Measurements from ENCODE around the gene CHRNB4.

CHRNB4 gene

GRCh38 chr15:78682693-78683410, 41.8 kb upstream of the CHRNB4 start:
- no peak for DNase-seq (ENCODE audit: low read depth)
- H3K4me3 ChIP-seq (ENCODE audit: low read depth, low read length): no peak overlapping the region
- TF ChIP-seq CTCF (IDR thresholded peaks at IDR 0.05; ENCODE audit: insufficient read depth, low read depth, low read length, missing control alignments): no peak

- DNase-seq (ENCODE audit: low read depth): no peak
- no peak for TF ChIP-seq CTCF (IDR thresholded peaks at IDR 0.05; ENCODE audit: insufficient read depth, low read depth, low read length, missing control alignments)
Observed at GRCh38 chr15:78682004-78682651, 41.1 kb upstream of the CHRNB4 start.

GRCh38 chr15:78681281-78682003, 40.4 kb upstream of the CHRNB4 start:
- DNase-seq (ENCODE audit: low read depth): no peak

More at GRCh38 chr15:78682004-78682651, 41.1 kb upstream of the CHRNB4 start:
- no peak overlapping the region for H3K4me3 ChIP-seq (ENCODE audit: low read depth, low read length)

GRCh38 chr15:78680431-78681075, 39.5 kb upstream of the CHRNB4 start:
- peak; percentile 21 for DNase-seq (ENCODE audit: low read depth)
- no peak overlapping the region for H3K4me3 ChIP-seq (ENCODE audit: low read depth, low read length)
- TF ChIP-seq CTCF (IDR thresholded peaks at IDR 0.05; ENCODE audit: insufficient read depth, low read depth, low read length, missing control alignments): no peak

More at GRCh38 chr15:78681281-78682003, 40.4 kb upstream of the CHRNB4 start:
- TF ChIP-seq CTCF (IDR thresholded peaks at IDR 0.05; ENCODE audit: insufficient read depth, low read depth, low read length, missing control alignments): no peak
- no peak overlapping the region for H3K4me3 ChIP-seq (ENCODE audit: low read depth, low read length)

GRCh38 chr15:78679089-78679511, 38.1 kb upstream of the CHRNB4 start:
- DNase-seq (ENCODE audit: low read depth): no peak
- TF ChIP-seq CTCF (IDR thresholded peaks at IDR 0.05; ENCODE audit: insufficient read depth, low read depth, low read length, missing control alignments): no peak
- no peak overlapping the region for H3K4me3 ChIP-seq (ENCODE audit: low read depth, low read length)

- no peak for TF ChIP-seq CTCF (IDR thresholded peaks at IDR 0.05; ENCODE audit: insufficient read depth, low read depth, low read length, missing control alignments)
- no peak for DNase-seq (ENCODE audit: low read depth)
- H3K4me3 ChIP-seq (ENCODE audit: low read depth, low read length): no peak overlapping the region
Observed at GRCh38 chr15:78676424-78677110, 35.6 kb upstream of the CHRNB4 start.

Measured in GM12865 (cell line).